Hematopoietic multipotent progenitor cell treated with erythropoietin and hydrocortisone succinate and interleukin-3 and kit ligand, for 4 days (in vitro differentiated cells): Measurements from ENCODE around the gene MMP24.

Experiments used
- DNase-seq: peaks from one replicate; pipeline ENCODE4 v3.0.0-alpha.2; 2015

The MMP24 gene

DNA sequence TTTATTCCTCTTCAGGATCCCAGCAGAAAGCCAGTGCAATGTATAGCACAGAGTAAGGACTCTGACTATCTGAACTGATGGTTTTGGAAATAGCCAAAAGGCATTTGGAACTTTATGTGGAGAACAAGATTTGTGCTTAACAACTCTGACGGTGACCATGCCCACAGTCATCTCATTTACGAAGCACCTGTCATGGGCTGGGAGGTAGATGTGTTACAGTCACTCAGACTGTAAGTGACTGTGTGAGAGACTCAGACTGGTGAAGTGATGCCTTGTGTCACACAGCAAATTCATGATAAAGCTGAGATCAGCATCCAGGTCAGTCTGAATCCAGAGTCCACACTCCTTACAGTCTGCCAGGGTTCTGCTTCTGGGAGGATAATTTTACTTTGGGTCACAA is 89.6 kb downstream of the MMP24 start:
- DNase-seq = no peak

DNA sequence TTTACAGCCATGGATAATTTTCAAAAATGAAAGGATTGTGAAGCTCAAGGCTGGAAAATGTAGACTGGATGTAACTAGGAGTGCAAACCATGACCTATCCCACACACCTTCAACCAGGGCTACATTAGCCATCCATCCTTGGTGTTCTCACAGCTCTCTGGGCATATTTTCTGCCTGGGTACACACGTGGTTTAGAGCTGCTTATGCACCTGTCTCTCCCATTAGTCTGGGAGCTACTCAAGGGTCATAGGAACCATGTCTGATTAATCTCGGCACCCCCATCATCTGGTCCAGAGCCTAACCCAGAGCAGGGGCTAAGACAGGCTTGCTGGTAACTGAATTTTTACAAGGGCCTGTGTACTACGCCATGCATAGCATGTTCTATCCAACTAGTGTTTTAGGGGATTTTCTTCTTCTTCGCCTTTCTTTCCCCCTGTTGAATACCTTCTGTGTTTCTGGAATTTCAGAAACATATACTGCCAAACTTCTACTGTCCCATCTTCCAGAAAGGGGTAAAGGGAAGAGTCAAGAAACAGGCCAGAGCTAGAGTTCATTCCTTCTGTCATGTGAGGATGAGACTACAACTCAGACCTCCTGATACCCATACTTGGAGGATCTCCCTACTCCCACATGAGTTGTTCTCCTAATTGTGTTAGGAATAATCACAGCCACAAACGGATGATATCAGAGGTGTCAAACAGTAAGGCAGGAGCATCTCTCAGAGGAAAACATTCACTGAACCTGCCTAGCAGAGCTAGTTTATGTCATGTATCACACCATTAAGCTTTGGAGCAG is 91.1 kb downstream of the MMP24 start:
- DNase-seq = no peak

DNA sequence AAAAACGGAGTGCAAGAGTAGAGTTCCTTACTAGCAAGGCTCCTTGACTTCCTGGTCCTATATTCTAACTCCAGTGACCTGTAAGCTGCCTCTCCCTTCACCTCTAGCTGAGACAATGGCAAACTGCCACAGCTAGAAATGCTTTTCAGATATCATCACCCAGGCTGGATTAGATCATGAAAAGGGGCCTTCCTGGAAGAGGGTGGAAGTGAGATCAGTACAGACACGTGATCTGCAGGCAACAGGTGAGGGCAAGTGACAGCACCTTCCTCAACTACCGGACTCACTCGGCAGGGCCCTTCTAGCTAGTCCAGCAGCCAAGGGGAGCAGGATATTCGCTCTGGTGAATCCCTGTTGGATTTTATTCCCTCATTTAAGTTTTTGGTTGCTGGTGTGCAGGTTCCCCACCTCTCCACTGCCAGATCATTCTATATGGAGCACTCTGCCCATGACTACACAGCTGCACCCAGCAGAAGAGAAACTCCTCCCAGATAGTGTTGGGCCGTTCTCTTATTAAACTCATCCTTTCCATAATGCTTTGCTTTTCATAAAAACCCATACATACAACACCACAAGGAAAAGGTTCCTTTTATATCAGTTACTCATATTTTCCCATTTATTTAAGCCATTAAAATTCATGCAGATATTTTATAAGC is 92.1 kb downstream of the MMP24 start:
- no peak for DNase-seq

DNA sequence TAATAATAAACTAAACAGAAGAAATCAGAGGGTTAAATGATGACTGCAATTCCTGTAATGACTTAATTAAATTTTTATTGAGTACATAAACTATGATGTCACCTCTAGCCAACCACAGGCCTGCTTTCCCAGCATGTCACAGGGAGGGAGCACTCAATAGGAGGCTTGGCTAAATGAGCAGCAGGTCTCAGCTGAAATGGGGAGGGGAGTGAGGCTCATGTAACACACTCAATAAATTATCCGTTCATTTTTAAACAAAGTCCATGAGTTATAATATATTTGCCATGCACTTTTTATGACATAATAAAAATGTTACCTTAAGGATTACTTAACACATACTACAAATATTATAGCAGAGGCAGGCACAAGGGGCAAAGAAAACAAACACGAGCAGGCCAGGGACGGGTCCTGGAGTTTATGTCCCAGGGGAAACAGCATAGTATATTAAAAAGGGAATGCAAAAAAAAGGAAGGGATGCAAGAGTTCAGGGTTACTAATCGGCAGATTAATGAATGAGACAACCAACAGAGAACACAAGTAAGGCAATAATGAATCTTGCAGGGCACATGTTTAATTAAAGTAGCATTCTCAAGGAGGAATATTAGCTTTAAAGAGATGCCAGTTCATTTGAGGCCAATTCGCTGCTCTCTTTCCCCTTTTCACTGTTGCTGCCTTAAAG is 92.8 kb downstream of the MMP24 start:
- no peak for DNase-seq

DNA sequence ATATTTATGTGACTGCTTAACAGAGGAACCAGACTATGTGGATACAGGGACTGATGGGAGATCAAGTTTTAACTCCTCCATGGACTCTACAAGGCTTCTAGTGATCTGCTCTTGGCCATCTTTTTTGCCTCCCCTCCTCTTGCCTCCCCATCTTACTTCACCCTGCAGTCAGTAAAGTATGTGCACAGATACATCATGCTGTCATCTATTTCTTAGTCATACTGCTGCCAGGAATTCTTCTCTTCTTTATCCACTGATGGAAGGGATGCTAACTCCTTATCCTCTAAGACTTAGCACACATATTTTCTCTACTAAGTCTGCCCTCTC is 93.3 kb downstream of the MMP24 start:
- no peak for DNase-seq

DNA sequence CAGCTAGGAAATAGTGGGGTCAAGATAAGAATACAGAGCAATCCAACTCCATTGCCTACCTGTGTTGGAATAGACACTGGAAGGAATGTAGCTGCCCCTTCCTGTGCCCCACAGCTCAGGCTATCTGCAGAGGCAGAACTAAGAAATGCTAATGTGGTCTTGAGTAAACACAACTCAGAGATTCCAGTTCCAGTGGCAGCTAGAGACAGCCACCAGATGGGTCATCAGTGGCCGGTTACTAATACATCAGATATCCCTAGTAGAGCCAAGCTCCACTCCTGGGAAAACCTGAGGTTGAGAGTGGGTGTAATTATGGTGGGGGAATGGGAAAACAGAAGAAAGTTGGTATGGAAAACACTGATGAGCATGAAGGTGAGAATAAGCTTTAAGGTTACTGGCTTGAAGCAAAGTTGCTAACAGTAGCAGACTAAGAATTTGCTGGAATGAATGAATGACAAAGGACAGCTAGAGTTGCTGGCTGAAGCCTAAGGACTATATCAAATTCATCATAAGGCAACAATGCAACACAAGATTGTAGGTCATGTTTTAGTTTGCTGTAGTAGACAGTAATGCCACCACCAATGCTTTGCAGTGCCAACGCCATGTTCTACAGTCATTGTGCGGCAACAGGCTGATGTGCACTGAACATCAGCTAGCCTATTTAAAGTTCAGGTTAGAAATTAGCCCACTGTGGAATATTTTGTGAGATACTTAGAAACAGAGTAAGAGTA is 94.1 kb downstream of the MMP24 start:
- DNase-seq = no peak

DNA sequence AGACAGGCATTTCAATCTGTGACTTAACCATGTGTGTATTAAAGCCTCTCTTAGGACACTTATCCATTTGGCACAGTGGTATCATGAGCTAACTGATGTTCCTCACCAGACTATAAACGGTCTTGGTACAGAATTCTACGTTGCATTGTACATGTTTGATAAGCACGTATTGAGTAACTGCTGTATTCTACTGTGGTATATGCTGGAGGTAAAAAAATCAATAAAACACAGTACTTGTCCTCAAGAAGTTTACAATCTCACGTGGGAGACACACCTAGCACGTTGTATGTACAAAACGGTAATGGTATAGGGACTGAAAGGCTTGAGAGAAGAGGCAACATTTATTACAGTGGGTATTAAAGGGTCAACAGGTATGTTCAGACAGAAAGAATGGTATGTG is 98.9 kb downstream of the MMP24 start:
- DNase-seq = no peak

DNA sequence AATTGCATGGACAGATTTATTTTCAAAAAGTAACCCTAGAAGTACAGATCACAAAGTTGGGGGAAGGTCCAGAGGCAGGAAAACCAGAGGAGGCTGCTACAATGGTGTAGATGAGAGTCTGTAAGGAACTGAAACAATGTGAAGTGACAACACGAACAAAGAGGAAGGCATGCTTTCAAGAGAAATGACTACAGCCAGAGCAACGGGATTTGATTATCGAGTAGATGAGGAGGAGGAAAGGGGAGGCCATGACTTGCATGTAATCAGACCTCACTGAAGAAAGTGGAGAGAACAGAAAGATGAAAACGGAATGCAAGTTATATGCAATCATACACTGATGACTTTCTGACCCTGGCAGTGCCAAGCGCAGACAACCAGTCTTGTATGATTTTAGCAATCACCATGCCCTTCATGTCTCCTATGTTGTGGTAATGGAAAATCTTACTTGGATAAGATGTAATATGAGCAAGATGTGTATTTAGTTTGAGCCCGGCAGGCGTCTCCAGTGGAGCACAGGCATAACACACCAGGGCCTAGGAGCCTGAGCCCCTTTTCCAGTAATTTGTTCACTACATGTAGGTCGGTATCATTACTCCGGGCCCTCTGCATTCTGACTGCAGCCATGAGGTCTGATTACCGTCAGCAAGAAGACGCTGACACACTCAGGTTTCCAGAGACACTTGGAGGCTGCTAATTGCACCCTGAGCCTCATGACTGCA is 99.7 kb downstream of the MMP24 start:
- no peak for DNase-seq
